HepG2 (cell line): Measurements from ENCODE around the gene SLC6A8. TPM values are rescaled to one million over a fixed set of nuclear protein-coding genes. Genes with fewer than 3 reads are reported as not detected.

ENCODE experiments used
- CCDC6 ChIP-seq: sonication (generic); formaldehyde crosslinking; IDR thresholded peaks from 2 replicates; pipeline ENCODE4 v1.8.1; 2022; ENCODE audit warnings: mild to moderate bottlenecking, missing genetic modification reagents, moderate library complexity
- CEBPB ChIP-seq: IDR thresholded peaks from 2 replicates; pipeline ENCODE4 v1.6.1; 2011; ENCODE audit warnings: low read depth, low read length, improper control_type of control experiment, borderline replicate concordance
- HMG20A ChIP-seq: IDR thresholded peaks from 2 replicates; pipeline ENCODE4 v1.6.1; 2016; ENCODE audit warnings: borderline replicate concordance
- MYC ChIP-seq: sonication (generic); formaldehyde crosslinking; IDR thresholded peaks from 2 replicates; pipeline ENCODE4 v1.9.0; 2021; ENCODE audit warnings: missing genetic modification reagents, borderline replicate concordance
- NFIC ChIP-seq: IDR thresholded peaks from 2 replicates; pipeline ENCODE4 v1.6.1; 2012; ENCODE audit warnings: mild to moderate bottlenecking, low read length, inconsistent platforms
- PBX2 ChIP-seq: IDR thresholded peaks from 2 replicates; pipeline ENCODE4 v1.6.1; 2016; ENCODE audit warnings: control low read depth
- PLRG1 ChIP-seq: fragments of 450-650 bp; conservative IDR thresholded peaks from 2 replicates; pipeline ENCODE4 v1.6.1; 2016
- SALL1 ChIP-seq: sonication (generic); formaldehyde crosslinking; IDR thresholded peaks from 2 replicates; pipeline ENCODE4 v1.8.0; 2022; ENCODE audit warnings: mild to moderate bottlenecking, missing genetic modification reagents
- SRY ChIP-seq: sonication (generic); formaldehyde crosslinking; IDR thresholded peaks from 2 replicates; pipeline ENCODE4 v1.8.0; 2022; ENCODE audit warnings: mild to moderate bottlenecking, missing genetic modification reagents
- ZKSCAN5 ChIP-seq: sonication (generic); formaldehyde crosslinking; IDR thresholded peaks from 2 replicates; pipeline ENCODE4 v1.5.1; 2020; ENCODE audit warnings: mild to moderate bottlenecking, missing genetic modification reagents
- ZNF251 ChIP-seq: sonication (generic); formaldehyde crosslinking; IDR thresholded peaks from 2 replicates; pipeline ENCODE4 v1.9.0; 2021; ENCODE audit warnings: mild to moderate bottlenecking, missing genetic modification reagents
- ZNF34 ChIP-seq: sonication (generic); formaldehyde crosslinking; IDR thresholded peaks from 2 replicates; pipeline ENCODE4 v1.4.0; 2020; ENCODE audit warnings: mild to moderate bottlenecking, missing genetic modification reagents, borderline replicate concordance
- ZNF350 ChIP-seq: sonication (generic); formaldehyde crosslinking; IDR thresholded peaks from 2 replicates; pipeline ENCODE4 v1.4.0; 2020; ENCODE audit warnings: mild to moderate bottlenecking, low read depth, missing genetic modification reagents, borderline replicate concordance
- ZNF562 ChIP-seq: sonication (generic); formaldehyde crosslinking; IDR thresholded peaks from 2 replicates; pipeline ENCODE4 v1.8.0; 2022; ENCODE audit warnings: missing genetic modification reagents, borderline replicate concordance
- ZNF577 ChIP-seq: sonication (generic); formaldehyde crosslinking; IDR thresholded peaks from 2 replicates; pipeline ENCODE4 v1.4.0; 2020; ENCODE audit warnings: mild to moderate bottlenecking, low read depth, missing genetic modification reagents, borderline replicate concordance
- ZNF629 ChIP-seq: sonication (generic); formaldehyde crosslinking; conservative IDR thresholded peaks from 2 replicates; pipeline ENCODE4 v1.5.0; 2020; ENCODE audit warnings: missing genetic modification reagents
- polyA plus RNA-seq, 8 experiments: library from polyadenylated mRNA; depleted of rRNA in 3 of 8; stranded (reverse) in 7 of 8; unstranded in 1 of 8; fragments of >200 nt; fragmentation: Illumina TruSeq in 4 of 8; extraction: Trizol in 4 of 8; gene quantifications; 2 replicates each; pipeline versions ENCODE4 v1.2.1 to v1.2.3, GENCODE V29; 2011 to 2016; ENCODE audit warnings: low read depth in 4 of 8, missing spikeins in 1 of 8, mixed read lengths in 1 of 8; ENCODE audit not compliant: insufficient read depth in 1 of 8
- total RNA-seq, 5 experiments: library from RNA; depleted of rRNA; stranded (reverse); fragments of >200 nt; fragmentation: Illumina TruSeq; extraction: Trizol; gene quantifications; 2 replicates each; pipeline ENCODE4 v1.2.3, GENCODE V29; 2016; ENCODE audit warnings: low read depth in 1 of 5

The SLC6A8 gene
- total and polyA plus RNA-seq, 2 of the 13 experiments (the other 11 are each of a cell fraction or from before 2014, with no cell fraction given): 13.9 to 176 TPM

GRCh38 chrX:153722704-153723350 lies 35.1 kb downstream of the SLC6A8 start (continued):
- TF ChIP-seq MYC (CRISPR knock-in tag) (no peak), ZNF629 (CRISPR knock-in tag) (no peak), CEBPB (peak; percentile 6; the same call in 1 of the 2 replicates), ZNF562 (CRISPR knock-in tag) (no peak), NFIC (no peak), PBX2 (CRISPR knock-in tag) (no peak), SRY (CRISPR knock-in tag) (no peak), CCDC6 (peak; percentile 16; the same call in 1 of the 2 replicates), ZNF577 (CRISPR knock-in tag) (no peak), HMG20A (CRISPR knock-in tag) (no peak), PLRG1 (no peak), SALL1 (CRISPR knock-in tag) (no peak), ZNF34 (CRISPR knock-in tag) (0 out of 2 replicates have a peak, but pooled peaks have one; percentile 35), ZKSCAN5 (no peak), ZNF251 (CRISPR knock-in tag) (0 out of 2 replicates have a peak, but pooled peaks have one; percentile 32), ZNF350 (CRISPR knock-in tag) (no peak)
- TF ChIP-seq, all 625 proteins: peak for 6
